Activated T-cell treated with anti-CD3 and anti-CD28 coated beads, Interleukin-2, amount 50 U/mL, for 72 hours (primary cell): ENCODE results near the gene TLR10. TPM values are rescaled to one million over a fixed set of nuclear protein-coding genes. Genes with fewer than 3 reads are reported as not detected.

Source experiments
- ATAC-seq, 2 donors: fragments of 150-1000 bp; cut with Tn5 transposase; replicated peaks in 1 of 2; 2 replicates each; pipeline ENCODE4 v1.10.0; 2021; ENCODE audit warnings: moderate library complexity in 2 of 2, mild to moderate bottlenecking in 1 of 2
- DNase-seq, 2 donors: peaks; one replicate each; pipeline ENCODE4 v3.0.0; 2021 to 2022; ENCODE audit warnings: mixed read lengths in 1 of 2
- H3K27ac Mint-ChIP-seq: one replicate; pipeline ENCODE4 v1.8.0; 2022; ENCODE audit warnings: mild to moderate bottlenecking, moderate library complexity, mixed read lengths
- H3K27me3 Mint-ChIP-seq: one replicate; pipeline ENCODE4 v1.8.0; 2022; ENCODE audit warnings: low read depth, mixed read lengths
- H3K36me3 Mint-ChIP-seq, 2 donors: one replicate each; pipeline ENCODE4 v1.8.0; 2022; ENCODE audit warnings: mixed read lengths in 2 of 2, mild to moderate bottlenecking in 1 of 2; ENCODE audit not compliant: insufficient read depth in 2 of 2
- H3K4me1 Mint-ChIP-seq: one replicate; pipeline ENCODE4 v1.8.0; 2022; ENCODE audit warnings: low read depth, mixed read lengths
- H3K4me3 Mint-ChIP-seq, 2 donors: one replicate each; pipeline ENCODE4 v1.8.0; 2022; ENCODE audit warnings: mild to moderate bottlenecking in 2 of 2, mixed read lengths in 2 of 2, moderate library complexity in 2 of 2
- H3K9me3 Mint-ChIP-seq, 2 donors: one replicate each; pipeline ENCODE4 v1.8.0; 2022; ENCODE audit warnings: mixed read lengths in 2 of 2
- total RNA-seq, 2 donors: library from RNA; stranded (reverse); gene quantifications; one replicate each; pipeline ENCODE4 v1.2.3, GENCODE V29; 2022

The TLR10 gene
- total RNA-seq, 2 donors from 2014 or later, result 0.12 TPM; not detected in 1

GRCh38 chr4:38730493-38730829, 52.3 kb downstream of the TLR10 start:
- DNase-seq, result no peak
- H3K27ac Mint-ChIP-seq, result no peak overlapping the region
- peaks cover 13% of the 10 kb centered on the region for H3K4me1 Mint-ChIP-seq
- H3K9me3 Mint-ChIP-seq, result peaks cover 8 to 12% of the 10 kb centered on the region in 2 donors
- ATAC-seq, result no peak
- no peak overlapping the region for H3K4me3 Mint-ChIP-seq
- H3K27me3 Mint-ChIP-seq, result peaks cover 5% of the 10 kb centered on the region
- peaks cover 4 to 16% of the 10 kb centered on the region in 2 donors for H3K36me3 Mint-ChIP-seq

DNA sequence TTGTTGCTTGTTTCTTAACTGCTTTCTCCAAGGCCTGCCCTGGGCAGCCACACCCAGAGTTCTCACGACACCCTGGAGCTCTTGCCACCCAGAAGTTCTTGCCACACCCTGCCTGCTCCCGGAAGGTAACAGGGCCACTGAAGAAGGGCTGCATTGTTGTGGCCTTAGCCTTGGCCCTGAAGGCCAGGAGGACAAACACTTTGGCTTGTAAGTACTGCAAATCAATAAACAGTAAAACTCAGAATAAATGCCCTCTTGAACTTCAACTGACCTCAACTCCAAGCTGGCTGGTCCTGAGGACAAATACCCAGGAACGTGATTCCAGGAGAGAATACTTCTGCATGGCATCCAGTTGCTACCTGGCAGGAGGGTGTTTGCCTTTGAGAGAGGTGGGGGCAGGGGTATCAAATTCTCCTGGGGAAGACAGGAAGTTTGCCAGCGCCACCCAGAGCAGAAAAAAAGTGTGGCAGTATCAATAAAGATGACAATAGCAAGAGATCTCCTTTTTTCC, 54.1 kb downstream of the TLR10 start:
- Mint-ChIP-seq H3K27me3 (peaks cover 5% of the 10 kb centered on the region), H3K4me1 (peaks cover 20% of the 10 kb centered on the region), H3K4me3 (no peak overlapping the region), H3K36me3 (peaks cover 3 to 10% of the 10 kb centered on the region in 2 donors), H3K27ac (no peak overlapping the region), H3K9me3 (peaks cover 5 to 9% of the 10 kb centered on the region in 2 donors)
- ATAC-seq (no peak), DNase-seq (no peak)

DNA sequence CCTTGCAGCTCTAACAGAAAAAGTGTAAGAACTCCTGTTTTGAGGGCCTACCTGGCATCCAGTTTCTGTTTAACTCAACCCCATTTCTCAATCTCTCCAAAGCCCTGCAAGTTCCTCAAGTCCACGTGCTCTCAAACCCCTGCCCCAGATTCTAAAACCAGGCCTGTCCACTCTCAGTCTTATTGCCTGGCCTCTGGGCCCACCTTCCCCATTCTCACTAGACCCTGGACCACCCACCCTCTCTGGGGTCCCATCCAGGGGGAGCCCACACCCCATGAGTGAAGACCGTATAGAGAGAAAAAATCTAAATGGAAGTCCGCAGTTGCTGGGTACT, 58.3 kb downstream of the TLR10 start:
- Mint-ChIP-seq H3K4me1 (peaks cover 7% of the 10 kb centered on the region), H3K4me3 (no peak overlapping the region), H3K36me3 (no peaks in the 10 kb centered on the region), H3K9me3 (no peaks in the 10 kb centered on the region), H3K27me3 (no peaks in the 10 kb centered on the region), H3K27ac (no peak overlapping the region)
- DNase-seq (no peak), ATAC-seq (no peak)

DNA sequence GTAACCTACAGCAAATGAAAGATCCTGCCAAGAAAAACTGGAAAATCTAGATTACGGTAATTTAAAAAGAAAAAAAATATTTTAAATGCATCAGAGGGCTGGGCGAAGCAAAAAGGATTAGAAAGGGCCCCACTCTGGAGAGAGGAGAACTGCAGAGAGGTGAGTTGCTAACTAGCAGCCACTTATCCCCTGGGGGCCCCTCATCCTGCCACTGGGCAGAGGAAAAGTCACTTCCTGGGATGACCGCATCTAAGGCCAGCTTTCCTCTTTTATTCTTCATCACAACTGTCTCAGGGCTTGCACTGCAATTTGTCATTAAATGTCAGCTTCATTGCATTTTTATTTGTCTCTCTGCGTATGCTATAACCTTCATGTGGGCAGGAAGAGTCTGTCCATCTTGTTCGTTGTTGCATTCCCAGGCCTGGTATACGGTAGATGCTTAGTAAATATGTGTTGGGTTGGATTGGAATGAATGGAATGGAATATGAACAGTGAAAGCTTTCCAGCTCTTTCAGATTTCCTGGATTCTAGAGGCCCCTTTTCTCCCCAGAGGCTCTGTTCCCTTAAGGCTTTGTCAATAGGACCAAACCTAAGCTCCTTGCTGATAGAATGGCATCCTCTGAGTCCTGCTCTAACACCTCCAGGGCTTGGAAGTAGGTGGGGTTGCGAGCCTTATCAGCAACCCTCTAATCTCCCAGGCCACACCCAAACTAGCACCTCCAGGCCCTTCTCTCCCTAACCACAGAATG, 58.9 kb downstream of the TLR10 start:
- DNase-seq, result no peak
- H3K36me3 Mint-ChIP-seq, result no peaks in the 10 kb centered on the region

GRCh38 chr4:38723114-38723513, 59.7 kb downstream of the TLR10 start:
- no peaks in the 10 kb centered on the region for H3K36me3 Mint-ChIP-seq
- no peaks in the 10 kb centered on the region for H3K9me3 Mint-ChIP-seq
- H3K4me1 Mint-ChIP-seq, result peaks cover 7% of the 10 kb centered on the region
- H3K27ac Mint-ChIP-seq, result no peak overlapping the region
- ATAC-seq, result no peak
- no peak for DNase-seq
- no peak overlapping the region for H3K4me3 Mint-ChIP-seq
- H3K27me3 Mint-ChIP-seq, result no peaks in the 10 kb centered on the region

More for the DNA sequence above, 58.9 kb downstream of the TLR10 start:
- Mint-ChIP-seq H3K9me3 (no peaks in the 10 kb centered on the region), H3K4me3 (no peak overlapping the region), H3K4me1 (peaks cover 7% of the 10 kb centered on the region), H3K27ac (no peak overlapping the region), H3K27me3 (no peaks in the 10 kb centered on the region)
- no peak for ATAC-seq

Other genes with a start within 250 kb of the TLR10 start
- gene KLF3, start 118.8 kb downstream of the TLR10 start, total RNA-seq, result 1 to 10 TPM; 7.4 to 9.6 TPM
- gene TLR1, start 21.8 kb upstream of the TLR10 start, total RNA-seq, result 1 to 10 TPM; 1.9 to 3.2 TPM
- gene TLR6, start 73.8 kb upstream of the TLR10 start, total RNA-seq, result 1 to 10 TPM; 3.6 to 3.8 TPM
- under 1 TPM; 0.48 to 0.83 TPM for gene FAM114A1, start 84.8 kb upstream of the TLR10 start, total RNA-seq
- gene TMEM156, start 249.4 kb upstream of the TLR10 start, total RNA-seq, result 10 to 100 TPM; 37.2 to 56.8 TPM